Fibroblast of peridontal ligament (primary cell): Measurements from ENCODE around the gene GREB1.

Source experiments
- DNase-seq: peaks from one replicate; pipeline ENCODE4 v3.0.0-alpha.2; 2010; ENCODE audit errors: extremely low read depth

Gene GREB1

GRCh38 chr2:11562011-11562410 lies 28.2 kb downstream of the GREB1 start:
- no peak for DNase-seq

- DNase-seq: no peak
These were observed 28.6 kb downstream of the GREB1 start for GRCh38 chr2:11562476-11562875.

- DNase-seq: no peak
These were observed 30.2 kb downstream of the GREB1 start for GRCh38 chr2:11563784-11564666.

- no peak for DNase-seq
These were observed 31.1 kb downstream of the GREB1 start for GRCh38 chr2:11564816-11565567.

GRCh38 chr2:11566383-11566782 lies 32.5 kb downstream of the GREB1 start:
- DNase-seq: no peak

GRCh38 chr2:11567631-11568031 lies 33.8 kb downstream of the GREB1 start:
- DNase-seq: no peak

- DNase-seq: no peak
These were observed 34.6 kb downstream of the GREB1 start for GRCh38 chr2:11568436-11568835.

- no peak for DNase-seq
These were observed 35.8 kb downstream of the GREB1 start for GRCh38 chr2:11569636-11570035.

- no peak for DNase-seq
These were observed 37.3 kb downstream of the GREB1 start for GRCh38 chr2:11571170-11571569.

- no peak for DNase-seq
These were observed 39.2 kb downstream of the GREB1 start for GRCh38 chr2:11572996-11573395.

- DNase-seq: peak; percentile 3
These were observed 39.8 kb downstream of the GREB1 start for GRCh38 chr2:11573418-11574175.

- no peak for DNase-seq
These were observed 40.6 kb downstream of the GREB1 start for GRCh38 chr2:11574176-11575046.

GRCh38 chr2:11576398-11576797 lies 42.6 kb downstream of the GREB1 start:
- DNase-seq: no peak

- DNase-seq: no peak
These were observed 43.4 kb downstream of the GREB1 start for GRCh38 chr2:11577101-11577883.

- DNase-seq: no peak
These were observed 44.5 kb downstream of the GREB1 start for GRCh38 chr2:11578081-11578948.

GRCh38 chr2:11578986-11579774 lies 45.3 kb downstream of the GREB1 start:
- DNase-seq: no peak

- DNase-seq: no peak
These were observed 46.2 kb downstream of the GREB1 start for GRCh38 chr2:11579867-11580659.

- DNase-seq: no peak
These were observed 46.9 kb downstream of the GREB1 start for GRCh38 chr2:11580697-11581096.
